Neuronal stem cell (in vitro differentiated cells): Measurements from ENCODE around the gene ADH1A.
"Not testable (repeated sequence)": the region's sequence is repeated elsewhere in the genome, so short reads cannot be mapped to it uniquely, and the experiment has no call there.

Experiments used
- DNase-seq: peaks from one replicate; pipeline ENCODE4 v3.0.0-alpha.2; 2013; ENCODE audit warnings: low spot score
- H2AFZ ChIP-seq: one replicate; pipeline ENCODE4 v1.6.1; 2013; ENCODE audit warnings: mild to moderate bottlenecking, low read length, inconsistent platforms
- H2AK5ac ChIP-seq: 2 replicates; pipeline ENCODE4 v1.6.1; 2013; ENCODE audit warnings: low read depth, mild to moderate bottlenecking, inconsistent platforms, low read length, moderate library complexity, mixed read lengths
- H2BK120ac ChIP-seq: 2 replicates; pipeline ENCODE4 v1.6.1; 2013; ENCODE audit warnings: low read depth, mild to moderate bottlenecking, inconsistent platforms, low read length, moderate library complexity, mixed read lengths
- H2BK12ac ChIP-seq: one replicate; pipeline ENCODE4 v1.6.1; 2013; ENCODE audit warnings: low read length, inconsistent platforms
- H2BK15ac ChIP-seq: 2 replicates; pipeline ENCODE4 v1.6.1; 2013; ENCODE audit warnings: mild to moderate bottlenecking, low read length, inconsistent platforms, mixed read lengths
- H2BK5ac ChIP-seq: one replicate; pipeline ENCODE4 v1.6.1; 2013; ENCODE audit warnings: inconsistent platforms, mild to moderate bottlenecking, low read length, moderate library complexity
- H3K14ac ChIP-seq: one replicate; pipeline ENCODE4 v1.6.1; 2013; ENCODE audit warnings: low read length, inconsistent platforms
- H3K18ac ChIP-seq: 2 replicates; pipeline ENCODE4 v1.6.1; 2013; ENCODE audit warnings: low read length, inconsistent platforms
- H3K23ac ChIP-seq: 2 replicates; pipeline ENCODE4 v1.6.1; 2013; ENCODE audit warnings: low read depth, mild to moderate bottlenecking, mixed read lengths, low read length, inconsistent platforms; ENCODE audit not compliant: poor library complexity
- H3K27ac ChIP-seq: replicated peaks from 3 replicates; pipeline ENCODE4 v1.5.1; 2013; ENCODE audit warnings: low read length, inconsistent platforms
- H3K27me3 ChIP-seq, 3 experiments: 2 replicates each; pipeline ENCODE4 v1.6.1; 2013; ENCODE audit warnings: low read length in 3 of 3, mild to moderate bottlenecking in 2 of 3, inconsistent platforms in 1 of 3, low read depth in 1 of 3, mixed read lengths in 1 of 3, moderate library complexity in 1 of 3; ENCODE audit not compliant: control insufficient read depth in 3 of 3, insufficient read depth in 3 of 3
- H3K36me3 ChIP-seq, 2 donors: replicated peaks in 1 of 2; 2 replicates each; pipeline ENCODE4 v1.6.1; 2013; ENCODE audit warnings: low read length in 2 of 2; ENCODE audit not compliant: control insufficient read depth in 2 of 2, insufficient read depth in 2 of 2
- H3K4ac ChIP-seq: 2 replicates; pipeline ENCODE4 v1.6.1; 2013; ENCODE audit warnings: inconsistent platforms, mild to moderate bottlenecking, low read length, moderate library complexity
- H3K4me1 ChIP-seq, 2 donors: 1 replicate in 1 of 2; 2 replicates in 1 of 2; pipeline ENCODE4 v1.6.1; 2013; ENCODE audit warnings: low read length in 2 of 2, low read depth in 1 of 2; ENCODE audit not compliant: control insufficient read depth in 2 of 2, insufficient read depth in 1 of 2
- H3K4me2 ChIP-seq: one replicate; pipeline ENCODE4 v1.6.1; 2013; ENCODE audit warnings: mild to moderate bottlenecking, low read length, inconsistent platforms; ENCODE audit not compliant: insufficient read depth, poor library complexity, severe bottlenecking
- H3K4me3 ChIP-seq, 2 donors: 2 replicates each; pipeline ENCODE4 v1.5.1; 2013; ENCODE audit warnings: low read length in 2 of 2, mild to moderate bottlenecking in 2 of 2, inconsistent platforms in 1 of 2, moderate library complexity in 1 of 2
- H3K79me1 ChIP-seq: one replicate; pipeline ENCODE4 v1.6.1; 2013; ENCODE audit warnings: low read depth, mild to moderate bottlenecking, inconsistent platforms, low read length, moderate library complexity
- H3K9ac ChIP-seq: one replicate; pipeline ENCODE4 v1.6.1; 2013; ENCODE audit warnings: mild to moderate bottlenecking, low read depth, low read length, inconsistent platforms; ENCODE audit not compliant: poor library complexity
- H3K9me3 ChIP-seq, 2 donors: replicated peaks in 1 of 2; 2 replicates each; pipeline versions ENCODE3 to v1.6.1; 2013; ENCODE audit warnings: low read length in 2 of 2, mild to moderate bottlenecking in 2 of 2, inconsistent platforms in 1 of 2, low read depth in 1 of 2, mixed read lengths in 1 of 2, moderate library complexity in 1 of 2; ENCODE audit not compliant: control insufficient read depth in 2 of 2, insufficient read depth in 1 of 2
- H4K8ac ChIP-seq: one replicate; pipeline ENCODE4 v1.6.1; 2013; ENCODE audit warnings: low read depth, mild to moderate bottlenecking, inconsistent platforms, low read length, moderate library complexity
- H4K91ac ChIP-seq: one replicate; pipeline ENCODE4 v1.6.1; 2013; ENCODE audit warnings: low read length, low read depth, mild to moderate bottlenecking, inconsistent platforms; ENCODE audit not compliant: poor library complexity
- WGBS, 2 donors: extraction: QIAGEN DNeasy Blood & Tissue Kit; methylation state at CpG; one replicate each; pipeline ENCODE4 v1.1.7; 2013; ENCODE audit warnings: missing lambda C conversion rate in 2 of 2, mixed read lengths in 1 of 2; ENCODE audit not compliant: insufficient read length in 2 of 2, insufficient replicate concordance in 1 of 2; ENCODE audit errors: extremely low coverage in 2 of 2; 5-methylcytosine and 5-hydroxymethylcytosine counted together

The ADH1A gene

GRCh38 chr4:99228706-99229105, 62.1 kb downstream of the ADH1A start:
- H3K4ac ChIP-seq, H3K23ac ChIP-seq, H2BK12ac ChIP-seq, H3K79me1 ChIP-seq, H3K9ac ChIP-seq, H3K27ac ChIP-seq, H2BK5ac ChIP-seq, H3K27me3 ChIP-seq, H3K36me3 ChIP-seq, H4K8ac ChIP-seq, H2AFZ ChIP-seq, H2BK120ac ChIP-seq, H4K91ac ChIP-seq, DNase-seq, H3K4me2 ChIP-seq, H2BK15ac ChIP-seq, H3K4me3 ChIP-seq, H3K14ac ChIP-seq, H3K4me1 ChIP-seq, H2AK5ac ChIP-seq, H3K9me3 ChIP-seq, H3K18ac ChIP-seq: not testable (repeated sequence)
- WGBS, 2 donors: no CpG with 5 or more reads among the region's 1 CpG

DNA sequence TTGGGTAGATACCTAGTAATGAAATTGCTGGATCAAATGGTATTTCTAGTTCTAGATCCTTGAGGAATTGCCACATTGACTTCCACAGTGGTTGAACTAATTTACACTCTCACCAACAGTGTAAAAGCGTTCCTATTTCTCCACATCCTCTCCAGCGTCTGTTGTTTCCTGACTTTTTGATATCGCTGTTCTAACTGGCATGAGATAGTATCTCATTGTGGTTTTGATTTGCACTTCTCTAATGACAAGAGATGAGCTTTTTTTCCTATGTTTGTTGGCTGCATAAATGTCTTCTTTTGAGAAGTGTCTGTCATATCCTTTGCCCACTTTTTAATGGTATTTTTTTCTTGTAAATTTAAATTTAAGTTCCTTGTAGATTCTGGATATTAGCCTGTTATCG, 63.1 kb downstream of the ADH1A start:
- H3K79me1 ChIP-seq, H3K27me3 ChIP-seq, H2BK5ac ChIP-seq, H2BK12ac ChIP-seq, H2BK120ac ChIP-seq, H3K4ac ChIP-seq, H3K18ac ChIP-seq, DNase-seq, H3K9ac ChIP-seq, H4K8ac ChIP-seq, H3K27ac ChIP-seq, H2AK5ac ChIP-seq, H3K4me2 ChIP-seq, H2BK15ac ChIP-seq, H3K23ac ChIP-seq, H3K4me3 ChIP-seq, H4K91ac ChIP-seq, H3K9me3 ChIP-seq, H3K36me3 ChIP-seq, H3K4me1 ChIP-seq, H3K14ac ChIP-seq, H2AFZ ChIP-seq: not testable (repeated sequence)
- WGBS, 2 donors: no CpG with 5 or more reads among the region's 4 CpGs
